ENCODE measurements around the gene DNAJC12.
"Not testable (repeated sequence)": the region's sequence is repeated elsewhere in the genome, so short reads cannot be mapped to it uniquely, and the experiment has no call there.

DNAJC12 gene

DNA sequence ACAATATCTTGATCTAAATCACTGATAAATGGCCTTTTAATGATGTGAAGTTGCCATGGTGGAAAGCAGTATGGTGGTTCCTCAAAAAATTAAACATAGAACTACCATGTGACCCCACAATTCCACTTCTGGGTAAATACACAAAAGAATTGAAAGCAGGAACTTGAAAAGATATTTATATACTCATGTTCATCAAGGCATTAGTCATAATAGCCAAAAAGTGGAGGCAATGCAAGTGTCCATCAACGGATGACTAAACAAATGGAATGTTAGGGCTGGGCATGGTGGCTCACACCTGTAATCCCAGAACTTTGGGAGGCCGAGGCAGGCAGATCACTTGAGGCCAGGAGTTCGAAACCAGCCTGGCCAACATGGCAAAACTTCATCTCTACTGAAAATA is 2.0 kb upstream of the DNAJC12 start:
- no peak for DNase-seq (ENCODE audit: low read depth, low spot score)

DNA sequence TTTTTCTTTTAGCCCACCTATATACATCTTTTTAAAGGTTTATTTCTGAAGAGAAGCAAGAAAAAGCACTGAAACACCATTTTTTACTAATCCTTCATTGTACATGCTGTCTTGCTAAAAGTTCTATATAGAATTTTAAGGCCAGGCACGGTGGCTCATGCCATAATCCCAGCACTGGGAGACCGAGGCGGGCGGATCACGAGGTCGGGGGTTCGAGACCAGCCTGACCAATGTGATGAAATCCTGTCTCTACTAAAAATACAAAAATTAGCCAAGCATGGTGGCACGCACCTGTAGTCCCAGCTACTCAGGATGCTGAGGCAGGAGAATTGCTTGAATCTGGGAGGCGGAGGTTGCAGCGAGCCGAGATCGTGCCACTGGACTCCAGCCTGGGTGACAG is 1.5 kb upstream of the DNAJC12 start:
- DNase-seq (ENCODE audit: low read depth, low spot score): not testable (repeated sequence)

DNA sequence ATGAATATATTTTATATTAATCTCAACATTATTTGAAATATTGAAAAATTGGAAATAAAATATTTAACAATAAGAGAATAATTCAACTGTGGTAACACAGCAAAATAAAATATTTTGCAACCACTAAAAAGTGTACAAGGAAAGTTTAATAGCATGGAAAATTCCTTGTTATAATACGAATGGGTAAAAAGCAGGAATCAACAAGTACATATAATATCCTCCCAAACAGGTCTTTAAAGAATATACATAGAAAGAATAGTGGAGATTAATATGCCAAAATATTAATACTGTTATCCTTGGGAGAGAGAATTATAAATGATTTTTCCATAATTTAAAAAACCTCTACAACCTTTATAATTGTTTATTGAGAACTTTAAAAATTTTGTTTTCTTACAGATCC is 1.0 kb downstream of the DNAJC12 start:
- DNase-seq (ENCODE audit: low read depth, low spot score): no peak

DNA sequence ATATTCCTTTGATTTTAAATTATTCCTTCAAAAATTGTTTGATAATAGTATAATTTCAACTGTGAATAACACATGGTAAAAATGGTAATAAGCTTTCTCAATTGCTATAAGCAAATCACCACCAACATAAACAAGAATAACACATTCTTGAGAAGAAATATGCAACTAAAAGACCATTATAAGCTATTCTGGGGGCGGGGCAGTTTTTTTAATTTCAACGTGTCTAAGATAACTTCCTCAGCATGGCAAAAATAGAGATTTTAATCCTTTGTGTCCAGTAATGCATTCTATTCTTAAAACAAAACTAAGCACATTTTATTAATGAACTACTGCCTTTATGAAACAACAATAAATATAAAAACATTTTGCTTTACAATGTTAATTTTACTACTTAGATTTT is 1.5 kb downstream of the DNAJC12 start:
- DNase-seq (ENCODE audit: low read depth, low spot score): no peak

DNA sequence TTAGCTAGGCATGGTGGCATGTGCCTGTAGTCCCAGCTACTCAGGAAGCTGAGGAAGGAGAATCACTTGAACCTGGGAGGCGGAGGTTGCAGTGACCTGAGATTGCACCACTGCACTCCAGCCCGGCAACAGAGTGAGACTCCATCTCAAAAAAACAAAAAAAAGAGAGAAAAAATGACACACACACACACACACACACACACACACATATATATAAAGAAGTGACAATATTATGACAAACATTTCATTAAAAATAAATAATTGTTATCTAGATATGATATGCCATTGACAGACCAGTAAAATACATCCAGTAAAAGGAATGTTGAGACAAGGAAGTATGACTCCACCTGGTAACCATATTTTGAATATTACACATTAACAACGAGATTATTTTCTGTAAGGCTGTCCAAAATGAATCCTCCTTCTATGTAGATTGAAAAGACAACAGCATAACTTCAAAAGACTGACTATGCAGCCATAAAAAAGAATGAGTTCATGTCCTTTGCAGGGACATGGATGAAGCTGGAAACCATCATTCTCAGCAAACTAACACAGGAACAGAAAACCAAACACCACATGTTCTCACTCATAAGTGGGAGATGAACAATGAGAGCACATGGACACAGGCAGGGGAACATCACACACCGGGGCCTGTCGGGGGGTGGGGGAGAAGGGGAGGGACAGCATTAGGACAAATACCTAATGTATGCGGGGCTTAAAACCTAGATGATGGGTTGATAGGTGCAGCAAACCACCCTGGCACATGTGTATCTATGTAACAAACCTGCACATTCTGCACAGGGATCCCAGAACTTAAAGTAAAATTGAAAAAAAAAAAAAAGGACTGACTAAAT is 2.2 kb downstream of the DNAJC12 start:
- DNase-seq (ENCODE audit: low read depth, low spot score): not testable (repeated sequence)

DNA sequence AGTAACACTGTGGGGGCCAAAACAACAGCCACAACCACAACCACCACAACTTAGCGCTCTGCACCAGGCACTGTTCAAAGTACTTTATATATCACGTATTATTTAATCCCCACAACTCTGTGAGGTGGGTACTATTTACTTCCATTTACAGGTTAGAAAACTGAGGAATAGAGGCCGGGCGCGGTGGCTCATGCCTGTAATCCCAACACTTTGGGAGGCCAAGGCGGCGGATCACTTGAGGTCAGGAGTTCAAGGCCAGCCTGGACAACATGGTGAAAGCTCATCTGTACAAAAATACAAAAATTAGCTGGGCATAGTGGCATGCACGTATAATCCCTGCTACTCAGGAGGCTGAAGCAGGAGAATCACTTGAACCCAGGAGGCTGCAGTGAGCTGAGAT is 3.6 kb downstream of the DNAJC12 start:
- no peak for DNase-seq (ENCODE audit: low read depth, low spot score)

DNA sequence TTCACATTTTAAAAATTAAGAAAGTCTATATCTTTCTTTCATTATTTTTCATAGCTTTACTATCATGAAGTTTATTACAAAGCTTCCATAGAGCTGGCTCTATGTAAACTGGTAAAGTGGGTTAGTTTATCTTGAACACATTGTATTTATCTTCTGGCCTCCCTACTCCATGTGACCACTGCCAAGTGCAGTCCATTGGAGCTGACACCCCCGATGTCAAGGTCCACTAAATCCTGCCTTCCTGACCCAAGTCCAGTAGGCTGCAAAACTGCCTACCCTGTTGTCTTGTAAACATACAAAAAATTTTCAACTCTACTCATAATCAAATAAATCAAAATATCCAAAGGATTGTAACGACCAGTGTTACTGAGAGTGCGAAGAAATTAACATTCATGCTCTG is 10.2 kb downstream of the DNAJC12 start:
- DNase-seq (ENCODE audit: low read depth, low spot score): no peak

DNA sequence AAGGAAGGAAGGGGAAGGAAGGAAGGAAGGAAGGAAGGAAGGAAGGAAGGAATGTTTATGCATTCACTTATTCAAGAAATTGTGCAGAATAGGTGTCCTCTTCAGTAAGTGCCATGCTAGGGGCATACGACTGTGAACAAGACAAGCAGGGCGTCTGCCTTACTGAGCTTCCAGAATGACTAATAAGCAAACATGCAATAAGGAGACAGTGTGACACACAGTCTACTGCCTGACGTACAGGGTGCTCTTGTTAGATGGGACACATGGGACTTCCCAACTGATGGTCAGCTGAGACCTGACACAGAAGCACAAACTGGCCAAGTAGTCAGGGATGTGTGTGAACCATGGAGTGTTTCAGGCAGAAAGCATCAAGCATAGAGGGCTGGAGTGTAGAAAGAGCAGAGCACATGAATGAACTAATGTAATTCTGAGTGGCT is 18.2 kb downstream of the DNAJC12 start:
- DNase-seq (ENCODE audit: low read depth, low spot score): no peak

DNA sequence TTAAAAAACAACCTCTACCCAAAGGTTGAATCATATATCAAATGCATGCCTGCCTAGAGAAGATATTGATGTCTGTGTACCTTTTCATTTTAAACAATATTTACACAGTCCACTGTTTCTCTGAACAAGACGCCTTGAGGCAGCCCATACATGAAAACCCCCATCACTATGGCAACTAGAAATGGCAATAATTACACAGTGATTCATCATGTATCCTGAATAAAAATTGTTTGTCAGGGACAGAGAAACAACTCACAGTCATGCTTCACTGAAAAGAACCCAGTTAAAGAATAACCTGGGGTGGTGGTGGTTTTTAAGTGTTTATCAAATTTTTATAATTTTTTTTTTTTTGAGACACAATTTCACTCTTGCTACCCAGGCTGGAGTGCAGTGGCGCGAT is 19.7 kb downstream of the DNAJC12 start:
- DNase-seq (ENCODE audit: low read depth, low spot score): no peak

DNA sequence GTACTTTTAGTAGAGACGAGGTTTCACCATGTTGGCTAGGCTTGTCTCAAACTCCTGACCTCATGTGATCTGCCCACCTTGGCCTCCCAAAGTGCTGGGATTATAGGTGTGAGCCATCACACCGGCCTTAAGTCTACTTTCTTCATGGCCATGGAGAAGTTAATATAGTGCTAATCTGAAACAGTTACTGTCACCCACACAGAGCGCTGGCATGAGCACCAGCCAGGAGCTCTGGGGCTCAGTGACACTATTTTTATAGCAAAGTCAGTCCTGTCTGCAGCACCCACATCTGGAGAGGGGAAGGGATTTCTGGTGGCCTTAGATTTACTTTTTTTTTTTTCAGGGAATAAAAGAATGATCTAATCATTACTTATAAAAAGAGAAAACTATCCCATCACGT is 21.3 kb downstream of the DNAJC12 start:
- no peak for DNase-seq (ENCODE audit: low read depth, low spot score)

DNA sequence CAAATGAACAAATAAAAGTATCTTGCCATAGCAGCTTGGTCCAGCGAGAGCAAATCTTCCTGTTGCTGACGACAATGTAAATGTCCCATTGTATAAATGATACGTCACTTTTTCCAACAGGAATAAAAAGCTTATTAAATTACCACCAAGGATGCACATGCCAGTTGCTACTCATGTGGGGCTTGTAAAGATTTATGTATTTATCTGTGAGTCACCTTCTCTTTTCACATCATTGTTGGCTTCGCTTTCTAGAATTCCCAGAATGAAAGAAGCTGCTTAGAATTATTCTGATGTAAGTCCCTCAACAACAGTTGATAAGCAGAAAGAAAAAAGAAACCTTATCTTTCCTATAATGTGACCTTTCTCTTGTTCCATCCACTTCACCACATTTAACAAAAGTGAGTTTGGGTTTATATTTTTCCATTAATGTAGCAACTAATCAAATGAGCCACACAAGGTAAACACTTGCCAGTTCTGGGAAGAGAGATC is 22.4 kb downstream of the DNAJC12 start:
- no peak for DNase-seq (ENCODE audit: low read depth, low spot score)

DNA sequence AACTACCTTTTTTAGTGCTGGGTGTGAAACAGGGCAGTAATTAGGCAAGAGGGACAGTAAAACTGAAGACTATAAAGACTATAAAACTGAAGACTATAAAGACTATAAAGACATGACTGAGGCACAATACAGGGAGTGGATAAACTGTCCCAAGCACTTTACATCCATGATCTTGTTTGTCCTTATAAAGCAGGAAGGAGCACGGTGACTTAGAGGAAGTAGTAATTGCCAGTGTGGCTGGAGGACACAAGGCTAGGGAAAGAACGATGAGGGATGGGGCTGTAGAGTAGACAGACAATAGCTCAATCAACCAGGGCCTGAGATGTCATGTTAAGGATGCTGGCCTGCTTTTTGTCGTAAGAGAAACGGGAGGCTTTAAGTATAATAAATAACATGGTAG is 26.0 kb downstream of the DNAJC12 start:
- DNase-seq (ENCODE audit: low read depth, low spot score): no peak

DNA sequence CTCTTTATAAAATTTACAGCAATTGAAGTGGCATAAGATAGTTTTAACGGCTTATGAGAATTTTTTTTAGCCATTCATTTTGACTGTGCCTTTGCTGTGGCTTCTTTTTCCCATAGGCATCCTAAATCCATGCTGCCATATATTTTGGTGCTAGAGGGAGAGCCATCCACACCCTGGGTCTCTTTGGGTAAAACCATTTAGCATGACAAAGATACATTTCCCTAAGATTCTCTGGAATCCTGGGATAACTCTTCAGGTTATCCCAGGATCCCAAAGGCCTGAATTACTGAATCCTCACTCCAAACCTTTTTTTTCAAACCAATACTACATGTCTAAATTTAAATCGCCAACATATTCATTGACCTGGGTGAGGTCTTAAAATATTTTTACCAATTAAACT is 28.9 kb downstream of the DNAJC12 start:
- DNase-seq (ENCODE audit: low read depth, low spot score): no peak

DNA sequence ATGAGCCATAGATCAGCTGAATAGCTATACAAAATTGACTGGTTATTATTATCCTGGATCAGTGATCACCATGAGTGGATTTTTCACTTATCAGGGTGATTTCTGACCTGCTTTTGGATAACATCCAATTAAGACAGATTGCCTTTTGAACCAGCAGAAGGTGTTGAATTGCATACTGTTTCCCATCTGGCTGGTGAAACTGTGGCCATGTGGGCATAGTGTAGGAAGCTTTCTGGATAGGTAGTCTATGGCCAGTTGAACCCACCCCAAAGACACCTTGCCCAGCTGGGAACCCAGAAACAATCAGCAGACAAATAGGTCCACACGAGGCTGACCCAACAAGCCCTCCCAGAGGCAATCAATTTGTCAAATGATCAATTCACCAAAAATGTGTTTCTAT is 29.3 kb downstream of the DNAJC12 start:
- no peak for DNase-seq (ENCODE audit: low read depth, low spot score)

DNA sequence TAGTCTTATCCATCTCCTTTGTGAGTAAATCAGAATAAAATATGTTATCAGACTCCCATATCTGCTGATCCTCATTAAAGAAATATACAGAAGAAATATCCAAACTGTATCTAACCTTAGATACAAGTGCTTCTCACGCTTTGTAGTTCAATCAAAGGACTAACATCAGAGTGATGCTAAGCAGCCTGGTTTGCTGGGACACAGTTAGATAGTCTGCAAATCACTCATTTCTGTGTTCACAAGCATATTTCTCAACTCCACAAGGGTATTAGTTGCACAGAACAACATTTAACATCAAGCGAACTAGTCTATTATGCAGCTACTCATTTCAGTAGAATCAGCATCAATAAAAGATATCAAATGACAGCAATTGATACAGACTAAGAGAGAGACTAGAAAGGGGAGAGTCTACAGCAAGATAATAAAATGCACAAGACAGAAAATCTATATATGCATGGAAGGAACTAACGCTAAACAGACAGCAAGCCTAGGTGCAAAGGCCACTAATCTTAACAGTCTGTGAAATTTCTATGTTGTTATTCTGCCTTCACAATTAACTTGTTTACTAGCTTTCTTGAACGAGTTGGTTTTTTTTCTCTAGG is 30.0 kb downstream of the DNAJC12 start:
- DNase-seq (ENCODE audit: low read depth, low spot score): no peak

DNA sequence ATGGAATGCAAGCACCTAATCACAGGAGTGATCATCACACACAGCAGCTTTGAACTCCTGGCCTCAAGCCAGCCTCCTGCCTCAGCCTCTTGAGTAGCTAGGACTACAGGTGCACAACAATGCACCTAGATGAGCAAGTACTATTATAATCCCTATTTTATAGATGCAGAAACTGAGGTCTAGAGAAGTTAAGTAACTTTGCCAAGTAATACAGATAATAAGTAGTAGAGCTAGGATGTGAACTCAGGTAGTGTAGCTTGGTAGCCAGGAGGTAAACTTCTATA is 33.7 kb downstream of the DNAJC12 start:
- no peak for DNase-seq (ENCODE audit: low read depth, low spot score)

DNA sequence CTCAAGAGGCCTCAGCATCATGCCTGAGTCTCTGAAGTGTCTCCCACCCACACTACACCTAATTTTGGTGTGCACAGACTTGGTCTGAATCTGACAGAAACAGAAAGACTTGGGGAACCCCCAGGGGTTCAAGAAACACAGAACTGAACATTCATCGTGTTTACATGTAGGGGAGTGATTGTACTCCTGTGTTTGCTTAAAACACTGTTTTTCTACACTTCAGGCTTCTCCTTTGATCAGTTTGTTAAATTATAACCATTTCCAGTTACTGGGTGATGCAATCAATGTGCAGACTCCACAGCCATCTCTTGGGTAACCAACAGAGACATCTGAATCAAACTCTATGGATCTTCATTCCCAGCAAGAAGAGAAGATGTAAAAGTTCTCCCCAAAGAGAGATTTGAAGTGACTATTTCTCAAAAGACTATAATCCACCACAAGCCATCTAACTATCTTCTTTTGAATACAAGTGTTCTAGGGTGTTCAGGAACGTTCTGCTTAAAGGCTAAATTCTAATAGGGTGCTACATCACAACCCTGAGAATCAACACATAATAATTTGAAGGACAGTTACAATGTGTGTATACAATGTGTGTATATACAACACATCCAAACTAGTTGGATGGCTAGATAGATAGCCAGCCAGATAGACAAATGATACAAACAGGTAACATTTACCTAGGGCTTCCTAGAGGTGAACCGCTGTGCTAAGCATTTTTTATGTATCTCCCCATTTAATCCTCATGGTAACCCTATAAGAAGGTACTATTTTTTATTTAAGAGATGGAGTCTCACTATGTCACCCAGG is 34.2 kb downstream of the DNAJC12 start:
- no peak for DNase-seq (ENCODE audit: low read depth, low spot score)

DNA sequence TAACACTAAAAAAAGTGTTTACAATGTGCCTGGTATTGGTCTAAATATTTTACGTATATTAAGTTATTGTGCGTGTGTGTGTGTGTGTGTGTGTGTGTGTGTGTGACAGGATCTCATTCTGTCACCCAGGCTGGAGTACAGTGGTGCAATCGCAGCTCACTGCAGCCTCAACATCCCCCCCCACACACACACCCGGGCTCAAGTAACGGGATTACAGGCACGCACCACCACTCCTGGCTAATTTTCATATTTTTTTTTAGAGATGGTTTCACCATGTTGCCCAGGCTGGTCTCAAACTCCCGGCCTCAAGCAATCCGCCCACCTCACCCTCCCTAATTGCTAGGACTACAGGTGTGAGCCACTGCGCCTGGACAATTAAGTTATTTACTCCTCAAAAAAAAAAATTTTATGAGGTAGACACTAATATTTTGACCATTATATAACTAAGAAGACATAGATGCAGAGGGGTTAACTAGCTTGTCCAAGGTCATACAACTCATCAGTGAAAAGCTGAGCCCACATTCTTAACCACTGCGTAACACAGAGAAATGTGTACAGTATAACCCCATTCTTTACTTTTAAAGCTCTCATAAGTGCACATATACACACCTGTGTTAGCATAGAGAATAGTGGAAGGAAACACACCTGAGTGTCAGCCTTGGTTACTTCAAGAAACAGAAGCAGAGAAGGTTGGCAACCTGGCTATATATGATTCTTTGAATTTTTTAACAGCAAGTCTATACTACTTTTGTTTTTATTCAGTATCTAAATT is 35.0 kb downstream of the DNAJC12 start:
- DNase-seq (ENCODE audit: low read depth, low spot score): no peak

DNA sequence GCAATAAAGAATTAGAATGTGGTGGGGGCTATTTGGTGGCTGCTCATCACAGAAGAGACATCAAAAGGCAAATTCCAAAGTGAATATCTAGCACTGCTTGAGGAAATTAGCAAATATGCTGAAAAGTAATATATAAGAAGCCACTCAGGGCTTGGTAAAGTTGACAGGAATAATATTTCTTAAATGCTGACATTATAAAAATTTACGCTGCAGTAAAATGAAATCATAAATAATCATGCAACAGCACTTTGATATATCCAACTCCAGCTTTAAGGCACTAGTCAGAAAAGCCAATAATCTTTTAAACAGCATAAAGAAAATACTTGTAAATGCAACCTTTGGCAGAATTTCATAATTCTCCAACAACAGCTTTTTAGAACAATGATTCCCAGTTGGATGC is 36.9 kb downstream of the DNAJC12 start:
- DNase-seq (ENCODE audit: low read depth, low spot score): no peak

DNA sequence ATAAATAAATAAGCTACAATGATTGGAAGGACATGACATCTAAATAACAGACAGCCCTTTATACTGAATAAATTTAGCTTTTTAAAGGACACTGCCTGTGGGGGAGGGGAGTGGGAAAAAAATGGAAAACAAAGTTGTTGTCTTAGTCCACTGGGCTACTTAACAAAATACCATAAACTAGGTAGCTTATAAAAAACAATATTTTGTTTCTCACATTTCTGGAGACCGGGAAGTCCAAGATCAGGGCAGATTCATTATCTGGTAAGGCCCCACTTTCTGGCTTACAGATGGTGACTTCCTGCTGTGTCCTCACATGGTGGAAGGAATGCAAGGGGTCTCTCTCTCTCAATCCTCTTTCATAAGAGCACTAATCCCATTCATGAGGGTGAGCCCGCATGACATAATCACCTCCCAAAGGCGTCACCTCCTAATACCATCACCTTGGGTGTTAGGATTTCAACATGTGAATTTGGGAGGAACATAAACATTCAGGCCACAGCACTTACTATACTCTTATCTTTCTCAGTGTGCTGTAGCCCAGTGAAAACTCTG is 43.0 kb downstream of the DNAJC12 start:
- DNase-seq (ENCODE audit: low read depth, low spot score): no peak

DNA sequence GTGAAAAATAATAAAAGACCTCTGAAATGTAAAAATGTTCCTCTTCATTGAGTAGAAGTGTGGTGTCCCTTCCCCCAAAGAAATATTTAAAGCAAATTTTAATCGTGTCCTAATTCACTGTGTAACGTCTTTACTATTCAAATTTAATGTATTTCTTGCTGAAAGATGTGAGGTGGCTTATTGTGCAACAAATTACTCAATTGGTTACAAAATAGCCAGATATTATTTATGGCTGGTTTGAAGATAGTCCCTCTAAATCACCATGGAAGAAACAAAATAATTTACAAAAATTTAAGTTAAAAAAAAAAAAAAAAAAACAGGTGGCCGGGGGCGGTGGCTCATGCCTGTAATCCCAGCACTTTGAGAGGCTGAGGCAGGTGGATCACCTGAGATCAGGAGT is 43.7 kb downstream of the DNAJC12 start:
- no peak for DNase-seq (ENCODE audit: low read depth, low spot score)

DNA sequence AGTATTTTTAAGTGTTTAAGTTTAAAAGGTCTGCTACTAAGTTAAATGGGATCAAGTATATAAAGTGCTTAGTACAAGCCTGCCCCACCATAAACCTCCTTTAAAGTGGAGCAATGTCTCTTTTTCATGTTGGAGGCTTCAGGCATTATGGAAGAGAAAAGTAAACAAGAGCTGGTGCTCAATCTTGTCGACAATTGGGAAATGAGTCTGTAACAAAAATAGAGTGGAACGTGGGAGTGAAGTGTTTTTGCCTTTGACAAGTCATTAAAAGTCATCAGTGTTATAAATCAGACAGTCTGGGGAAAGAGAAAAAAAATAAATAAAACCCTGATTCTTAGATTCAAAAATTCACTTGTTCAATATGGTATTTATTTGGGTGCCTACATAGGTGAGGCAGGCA is 44.7 kb downstream of the DNAJC12 start:
- no peak for DNase-seq (ENCODE audit: low read depth, low spot score)
